Stomach (tissue), 4 donors: ENCODE measurements around the gene TCF7L1.

ENCODE experiments used
- CTCF ChIP-seq, 7 experiments: fragments of 450-650 bp in 4 of 7; fragments of 200-600 bp in 3 of 7; sonication (generic) in 3 of 7; IDR thresholded peaks; one replicate each; pipeline ENCODE4 v1.5.1; 2016 to 2019; ENCODE audit warnings: antibody characterized with exemption in 7 of 7, control low read depth in 2 of 7, mild to moderate bottlenecking in 1 of 7
- EP300 ChIP-seq: sonication (generic); formaldehyde crosslinking; IDR thresholded peaks from one replicate; pipeline ENCODE4 v1.6.1; 2017; ENCODE audit warnings: antibody characterized with exemption
- POLR2A ChIP-seq, 4 donors: fragments of 450-650 bp; IDR thresholded peaks; one replicate each; pipeline ENCODE4 v1.6.1; 2016; ENCODE audit warnings: antibody characterized with exemption in 4 of 4, control low read depth in 2 of 4, mild to moderate bottlenecking in 1 of 4, moderate library complexity in 1 of 4
- POLR2AphosphoS5 ChIP-seq, 3 donors: sonication (generic); formaldehyde crosslinking; IDR thresholded peaks; one replicate each; pipeline ENCODE4 v1.6.1; 2016; ENCODE audit warnings: antibody characterized with exemption in 3 of 3

- no peak for TF ChIP-seq EP300
- TF ChIP-seq POLR2AphosphoS5 (IDR thresholded peaks at IDR 0.05), result no peak
- TF ChIP-seq CTCF (IDR thresholded peaks at IDR 0.05), result no peak
- no peak for TF ChIP-seq POLR2A (IDR thresholded peaks at IDR 0.05)
These were observed 44.3 kb upstream of the TCF7L1 start for GRCh38 chr2:85088921-85089320.
